PC-9 (cell line): ENCODE data around the gene PSPN. TPM values are rescaled to one million over a fixed set of nuclear protein-coding genes. Genes with fewer than 3 reads are reported as not detected.

Experiments
- BruUV-seq: library from RNA; stranded (reverse); fragments of 400-500 nt; replicated peaks from 2 replicates; lab custom pipeline; 2021; lab: Mats Ljungman, UMichigan
- CTCF ChIA-PET: fragments of 300-600 bp; sonication (Branson Sonifier 250); formaldehyde crosslinking; loops from one replicate; lab custom pipeline; 2022; ENCODE audit warnings: antibody characterized with exemption; lab: Charles Lee
- POLR2A ChIA-PET: fragments of 300-600 bp; sonication (Branson Sonifier 250); formaldehyde crosslinking; loops from one replicate; lab custom pipeline; 2022; ENCODE audit warnings: antibody characterized with exemption; ENCODE audit not compliant: unreplicated experiment; lab: Charles Lee
- DNase-seq, 2 experiments: peaks; one replicate each; pipeline versions ENCODE4 v3.0.0 to v3.0.0-alpha.2; 2015 to 2022; ENCODE audit warnings: mixed read lengths in 1 of 2
- H2AFZ ChIP-seq: fragments of 200-600 bp; sonication (generic); 2 replicates; pipeline ENCODE4 v1.8.1; 2017; ENCODE audit warnings: antibody characterized with exemption
- H3F3A ChIP-seq: fragments of 200-600 bp; sonication (generic); 2 replicates; pipeline ENCODE4 v1.8.1; 2017; ENCODE audit warnings: antibody characterized with exemption, mild to moderate bottlenecking, low read depth; ENCODE audit not compliant: insufficient read depth
- H3K27ac ChIP-seq: fragments of 200-600 bp; sonication (generic); 2 replicates; pipeline ENCODE4 v1.6.1; 2016; ENCODE audit warnings: mixed run types
- H3K27me3 ChIP-seq: fragments of 200-600 bp; sonication (generic); 2 replicates; pipeline ENCODE4 v1.6.1; 2016; ENCODE audit warnings: low read depth, mixed run types; ENCODE audit not compliant: insufficient read depth
- H3K36me3 ChIP-seq: fragments of 200-600 bp; sonication (generic); 2 replicates; pipeline ENCODE4 v1.6.1; 2016; ENCODE audit warnings: low read depth, mixed run types
- H3K4me1 ChIP-seq: fragments of 200-600 bp; sonication (generic); replicated peaks from 2 replicates; pipeline ENCODE4 v1.6.1; 2016; ENCODE audit warnings: mixed run types; ENCODE audit not compliant: insufficient read depth
- H3K4me2 ChIP-seq: fragments of 200-600 bp; sonication (generic); 2 replicates; pipeline ENCODE4 v1.6.1; 2017; ENCODE audit warnings: mixed run types
- H3K4me3 ChIP-seq: fragments of 200-600 bp; sonication (generic); 2 replicates; pipeline ENCODE4 v1.6.1; 2016; ENCODE audit warnings: mixed run types
- H3K79me2 ChIP-seq: fragments of 200-600 bp; sonication (generic); 2 replicates; pipeline ENCODE4 v1.6.1; 2017; ENCODE audit warnings: low read depth, mixed run types
- H3K9me2 ChIP-seq: fragments of 200-600 bp; sonication (generic); 2 replicates; pipeline ENCODE4 v1.8.1; 2017; ENCODE audit warnings: mild to moderate bottlenecking; ENCODE audit not compliant: insufficient read depth
- H3K9me3 ChIP-seq: fragments of 200-600 bp; sonication (generic); 2 replicates; pipeline ENCODE4 v1.8.1; 2016; ENCODE audit warnings: low read depth; ENCODE audit not compliant: insufficient read depth
- H4K20me1 ChIP-seq: fragments of 200-600 bp; sonication (generic); 2 replicates; pipeline ENCODE4 v1.8.1; 2017; ENCODE audit not compliant: insufficient read depth
- CTCF ChIP-seq: fragments of 200-600 bp; sonication (generic); conservative IDR thresholded peaks from 2 replicates; pipeline ENCODE4 v1.6.1; 2017; ENCODE audit warnings: mixed run types, antibody characterized with exemption, mild to moderate bottlenecking, moderate library complexity
- EZH2 ChIP-seq: fragments of 200-600 bp; sonication (generic); IDR thresholded peaks from 2 replicates; pipeline ENCODE4 v1.8.0; 2017; ENCODE audit warnings: antibody characterized with exemption, low read depth
- intact Hi-C: fragments of 100-400 bp; cut with micrococcal nuclease; formaldehyde crosslinking; loops from one replicate; pipeline ENCODE4 v1.10.0; 2022; ENCODE audit not compliant: unreplicated experiment
- microRNA-seq: library from miRNA; unstranded; fragments of <30 nt; microRNA quantifications from one replicate; pipeline ENCODE4 v1.2.0, GENCODE V29; 2021; ENCODE audit warnings: borderline number of aligned reads, borderline replicate concordance
- total RNA-seq: library from RNA; stranded (reverse); gene quantifications from 2 replicates; pipeline ENCODE4 v1.2.3, GENCODE V29; 2021

Gene PSPN
- total RNA-seq, 1 experiment from 2014 or later, result 1.3 TPM

GRCh38 chr19:6333439-6333838 is 42.3 kb downstream of the PSPN start, which contains the start of gene ACER1:
Gene ACER1 (minus strand): TSS chr19:6333612. CDS start chr19:6333551, 61 bp downstream.
- Histone ChIP-seq H3K9me3 (no peaks in the 10 kb centered on the region), H3K36me3 (no peaks in the 10 kb centered on the region), H3K9me2 (no peaks in the 10 kb centered on the region), H3K4me1 (no peaks in the 10 kb centered on the region), H3F3A (no peaks in the 10 kb centered on the region), H3K4me2 (no peak within 1 kb of the TSS), H3K4me3 (no peak within 1 kb of the TSS), H3K79me2 (no peaks in the 10 kb centered on the region), H3K27ac (no peak within 1 kb of the TSS), H3K27me3 (no peaks in the 10 kb centered on the region), H4K20me1 (no peaks in the 10 kb centered on the region), H2AFZ (no peak within 1 kb of the TSS)
- TF ChIP-seq EZH2, result no peak
- no peak for TF ChIP-seq CTCF
- BruUV-seq, result no TSS peak
- CTCF ChIA-PET, result no interaction called here
- POLR2A ChIA-PET, result no interaction called here
- DNase-seq, result peak; percentile 31 to 36
- intact Hi-C loops, result no loop called here

- intact Hi-C loops, result no loop called here
- CTCF ChIA-PET, result no interaction called here
- DNase-seq, result no peak
- TF ChIP-seq EZH2, result no peak
- no peak for TF ChIP-seq CTCF
- H3K4me2 ChIP-seq, result no peak overlapping the region
- POLR2A ChIA-PET, result interaction anchor here (0.5 kb wide), 1 partner anchor 568 kb away, joined by 12 read pairs; no protein-coding TSS in a partner anchor
- H3K36me3 ChIP-seq, result no peaks in the 10 kb centered on the region
- H3K4me1 ChIP-seq, result no peaks in the 10 kb centered on the region
- H3K4me3 ChIP-seq, result no peak overlapping the region
- no peaks in the 10 kb centered on the region for H4K20me1 ChIP-seq
- H3K27me3 ChIP-seq, result peaks cover 16% of the 10 kb centered on the region
- no peak overlapping the region for H2AFZ ChIP-seq
- no TSS peak for BruUV-seq
- no peaks in the 10 kb centered on the region for H3K79me2 ChIP-seq
- no peaks in the 10 kb centered on the region for H3F3A ChIP-seq
- H3K9me2 ChIP-seq, result no peaks in the 10 kb centered on the region
- H3K27ac ChIP-seq, result no peak overlapping the region
- H3K9me3 ChIP-seq, result no peaks in the 10 kb centered on the region
Measured at GRCh38 chr19:6326815-6327214, 48.9 kb downstream of the PSPN start.

- CTCF ChIA-PET, result interaction anchor here (0.6 kb wide), 1 partner anchor 326 kb away, joined by 3 read pairs; no protein-coding TSS in a partner anchor
- Histone ChIP-seq H3F3A (no peaks in the 10 kb centered on the region), H3K9me3 (no peaks in the 10 kb centered on the region), H3K27ac (no peak overlapping the region), H3K79me2 (no peaks in the 10 kb centered on the region), H3K27me3 (peaks cover 16% of the 10 kb centered on the region), H3K4me1 (no peaks in the 10 kb centered on the region), H4K20me1 (no peaks in the 10 kb centered on the region), H2AFZ (no peak overlapping the region), H3K4me3 (no peak overlapping the region), H3K4me2 (no peak overlapping the region), H3K9me2 (no peaks in the 10 kb centered on the region), H3K36me3 (no peaks in the 10 kb centered on the region)
- no TSS peak for BruUV-seq
- no peak for DNase-seq
- intact Hi-C loops, result no loop called here
- POLR2A ChIA-PET, result no interaction called here
- TF ChIP-seq CTCF, result no peak
- no peak for TF ChIP-seq EZH2
Measured at GRCh38 chr19:6325614-6326013, 50.1 kb downstream of the PSPN start.

Small RNA genes within 50 kb of the gene (microRNA-seq; reads per million reads assigned to microRNA genes)
- 53.9 reads per million, percentile 44 among the genes with 10 or more reads in this experiment for gene MIR3940
- not detected for gene MIR6790
- not detected for gene MIR6885

Other genes with a start within 250 kb of the PSPN start
- not detected in 2 replicates for gene ACSBG2, start 240.3 kb downstream of the PSPN start, total RNA-seq
- 36.8 and 44.2 TPM in 2 replicates for gene MLLT1, start 96.0 kb downstream of the PSPN start, total RNA-seq
- gene ACER1, start 42.3 kb downstream of the PSPN start, total RNA-seq, result not detected in 2 replicates
- 63.7 and 65.3 TPM in 2 replicates for gene CLPP, start 14.4 kb downstream of the PSPN start, total RNA-seq
- 53.6 and 75.7 TPM in 2 replicates for gene ALKBH7, start 3.1 kb downstream of the PSPN start, total RNA-seq
- 40.9 and 43.8 TPM in 2 replicates for gene GTF2F1, start 17.2 kb upstream of the PSPN start, total RNA-seq
- 201 and 288 TPM in 2 replicates for gene KHSRP, start 48.9 kb upstream of the PSPN start, total RNA-seq
- not detected in 2 replicates for gene SLC25A41, start 57.8 kb upstream of the PSPN start, total RNA-seq
- gene SLC25A23, start 83.9 kb upstream of the PSPN start, total RNA-seq, result 57.5 and 59.5 TPM in 2 replicates
- gene CRB3, start 88.3 kb upstream of the PSPN start, total RNA-seq, result 36.4 and 40.6 TPM in 2 replicates
- gene DENND1C, start 105.9 kb upstream of the PSPN start, total RNA-seq, result not detected in 2 replicates
- not detected in 2 replicates for gene TUBB4A, start 126.4 kb upstream of the PSPN start, total RNA-seq
- gene TNFSF9, start 155.1 kb upstream of the PSPN start, total RNA-seq, result 8.4 and 11.2 TPM in 2 replicates
- not detected in 2 replicates for gene CD70, start 215.2 kb upstream of the PSPN start, total RNA-seq